Measurements from ENCODE around the gene PLAU. TPM values are rescaled to one million over a fixed set of nuclear protein-coding genes. Genes with fewer than 3 reads are reported as not detected.

PLAU gene
- total and polyA plus RNA-seq, 2 of the 4 experiments (the other 2 are of a cell fraction): 123 to 283 TPM

DNA sequence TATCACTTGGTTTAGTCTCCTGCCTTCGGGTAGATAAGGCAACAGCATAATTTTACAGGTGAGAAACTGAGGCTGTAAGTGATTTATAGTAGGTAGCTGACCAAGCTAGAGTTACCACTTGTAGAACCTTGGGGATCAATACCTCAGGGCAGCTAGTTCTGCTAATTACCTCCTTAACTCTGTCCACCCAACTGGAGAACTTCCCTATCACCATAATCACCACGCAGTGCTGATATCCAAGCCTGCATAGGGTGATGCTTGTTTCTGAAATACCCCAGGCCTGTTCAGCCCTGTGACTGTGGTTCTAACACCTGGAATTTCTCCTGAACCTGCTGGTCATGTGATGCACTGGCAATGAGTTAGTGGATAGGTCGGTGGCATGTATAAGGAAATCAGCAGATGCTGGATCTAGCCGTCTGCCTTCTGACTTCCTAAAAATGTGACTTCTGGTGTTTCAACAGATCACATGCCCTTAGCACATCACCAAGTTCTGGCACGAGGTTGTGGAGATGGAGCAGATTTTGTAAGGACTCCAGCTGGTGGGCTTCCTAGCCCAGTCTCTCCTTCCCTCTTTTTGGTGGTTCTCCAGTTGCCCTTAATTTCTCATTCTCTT lies 15.3 kb downstream of the PLAU start:
- Histone ChIP-seq H4K8ac (ENCODE audit: low read depth in 2 of 2, low read length in 2 of 2) (no peak overlapping the region), H2BK5ac (ENCODE audit: low read depth, low read length, poor library complexity, severe bottlenecking) (no peak overlapping the region), H3K4ac (ENCODE audit: low read depth, low read length) (no peak overlapping the region), H3K9me1 (ENCODE audit: insufficient read depth, low read length) (peaks cover 7% of the 10 kb centered on the region), H3K23ac (ENCODE audit: low read depth, low read length) (no peak overlapping the region), H2BK120ac (ENCODE audit: low read depth, low read length) (no peak overlapping the region), H3K14ac (replicated peaks; ENCODE audit: low read depth, low read length) (no peak overlapping the region; the same call in 1 of the 2 replicates), H3K27ac (ENCODE audit: insufficient read depth, low read length) (no peak overlapping the region), H3K4me2 (ENCODE audit: low read depth, low read length) (no peak overlapping the region), H3K4me3 (ENCODE audit: insufficient read depth, low read depth, low read length) (no peak overlapping the region), H2AK9ac (replicated peaks; ENCODE audit: low read depth, low read length, poor library complexity) (no peak overlapping the region), H3K56ac (ENCODE audit: extremely low read depth, insufficient read depth, low read length) (no peak overlapping the region), H4K5ac (ENCODE audit: low read depth, low read length) (no peak overlapping the region), H3K27me3 (ENCODE audit: control insufficient read depth, insufficient read depth, low read length) (no peaks in the 10 kb centered on the region), H2BK20ac (ENCODE audit: low read depth, low read length) (no peak overlapping the region), H3K79me1 (ENCODE audit: low read depth in 1 of 2, low read length in 2 of 2) (no peaks in the 10 kb centered on the region), H2AK5ac (ENCODE audit: low read depth, low read length) (no peak overlapping the region), H2BK15ac (ENCODE audit: low read depth, low read length) (no peak overlapping the region), H3K4me1 (ENCODE audit: control insufficient read depth, insufficient read depth, low read length) (peaks cover 7% of the 10 kb centered on the region), H3K9me3 (ENCODE audit: control insufficient read depth, insufficient read depth, low read length) (no peaks in the 10 kb centered on the region), H4K91ac (ENCODE audit: insufficient read depth, low read depth, low read length) (no peak overlapping the region), H4K20me1 (ENCODE audit: insufficient read depth, low read length) (no peaks in the 10 kb centered on the region), H2AFZ (replicated peaks; ENCODE audit: low read length, poor library complexity) (no peak overlapping the region), H3K18ac (ENCODE audit: low read depth, low read length) (no peak overlapping the region), H3K9ac (ENCODE audit: low read depth, low read length) (no peak overlapping the region), H3K36me3 (ENCODE audit: control insufficient read depth, insufficient read depth, low read length) (no peaks in the 10 kb centered on the region)
- no TSS peak for BruUV-seq (replicated peaks)
- intact Hi-C loops (cut with micrococcal nuclease): no loop called here
- dilution Hi-C loops (cut with HindIII; ENCODE audit: low sequenced_read_pairs, unreplicated experiment): no loop called here
- no CpG with 5 or more reads among the region's 5 CpGs for WGBS, 2 experiments (ENCODE audit: extremely low coverage in 2 of 2, insufficient read length in 1 of 2)
- ChIA-PET POLR2A (ENCODE audit: unreplicated experiment) (interaction anchor here (0.9 kb wide), 1 partner anchor 10 kb away, joined by 3 read pairs; no protein-coding TSS in a partner anchor), CTCF (interaction anchor here (0.5 kb wide), 1 partner anchor 46 kb away, joined by 3 read pairs; no protein-coding TSS in a partner anchor)
- in situ Hi-C loops (cut with MboI; ENCODE audit: low sequenced_read_pairs): no loop called here
- DNase-seq (no peak), ATAC-seq (ENCODE audit: low read depth) (no peak)
- no peak for TF ChIP-seq BHLHE40 (IDR thresholded peaks at IDR 0.05; ENCODE audit: low read depth, low read length)
- TF ChIP-seq MAZ (IDR thresholded peaks at IDR 0.05; ENCODE audit: borderline replicate concordance, low read depth, low read length): no peak
- no peak for TF ChIP-seq MAFK (IDR thresholded peaks at IDR 0.05; ENCODE audit: low read depth, low read length)
- TF ChIP-seq MXI1 (IDR thresholded peaks at IDR 0.05; ENCODE audit: borderline replicate concordance, low read depth, low read length): no peak
- no peak for TF ChIP-seq RCOR1 (IDR thresholded peaks at IDR 0.05; ENCODE audit: insufficient replicate concordance, low read length)
- no peak for TF ChIP-seq SMC3 (IDR thresholded peaks at IDR 0.05; ENCODE audit: low read depth, low read length)
- no peak for TF ChIP-seq POLR2A (IDR thresholded peaks at IDR 0.05; ENCODE audit: low read depth, low read length)
- no peak for TF ChIP-seq RFX5 (IDR thresholded peaks at IDR 0.05; ENCODE audit: low read depth, low read length)
- no peak for TF ChIP-seq CHD1 (IDR thresholded peaks at IDR 0.05; ENCODE audit: low read depth, low read length)
- TF ChIP-seq CEBPB (IDR thresholded peaks at IDR 0.05; ENCODE audit: low read depth, low read length): no peak
- TF ChIP-seq, protein P1, sequence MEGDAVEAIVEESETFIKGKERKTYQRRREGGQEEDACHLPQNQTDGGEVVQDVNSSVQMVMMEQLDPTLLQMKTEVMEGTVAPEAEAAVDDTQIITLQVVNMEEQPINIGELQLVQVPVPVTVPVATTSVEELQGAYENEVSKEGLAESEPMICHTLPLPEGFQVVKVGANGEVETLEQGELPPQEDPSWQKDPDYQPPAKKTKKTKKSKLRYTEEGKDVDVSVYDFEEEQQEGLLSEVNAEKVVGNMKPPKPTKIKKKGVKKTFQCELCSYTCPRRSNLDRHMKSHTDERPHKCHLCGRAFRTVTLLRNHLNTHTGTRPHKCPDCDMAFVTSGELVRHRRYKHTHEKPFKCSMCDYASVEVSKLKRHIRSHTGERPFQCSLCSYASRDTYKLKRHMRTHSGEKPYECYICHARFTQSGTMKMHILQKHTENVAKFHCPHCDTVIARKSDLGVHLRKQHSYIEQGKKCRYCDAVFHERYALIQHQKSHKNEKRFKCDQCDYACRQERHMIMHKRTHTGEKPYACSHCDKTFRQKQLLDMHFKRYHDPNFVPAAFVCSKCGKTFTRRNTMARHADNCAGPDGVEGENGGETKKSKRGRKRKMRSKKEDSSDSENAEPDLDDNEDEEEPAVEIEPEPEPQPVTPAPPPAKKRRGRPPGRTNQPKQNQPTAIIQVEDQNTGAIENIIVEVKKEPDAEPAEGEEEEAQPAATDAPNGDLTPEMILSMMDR (conservative IDR thresholded peaks at IDR 0.05; ENCODE audit: low read depth, low read length): no peak
- TF ChIP-seq FOS (IDR thresholded peaks at IDR 0.05; ENCODE audit: low read depth, low read length): no peak
